HG02571 (cell line): ENCODE data around the gene SAMSN1.
"Not testable (repeated sequence)": the region's sequence is repeated elsewhere in the genome, so short reads cannot be mapped to it uniquely, and the experiment has no call there.

Experiments
- ATAC-seq: cut with Tn5 transposase; IDR thresholded peaks from one replicate; pipeline ENCODE4 v1.9.1; 2021; ENCODE audit warnings: mild to moderate bottlenecking, moderate library complexity; ENCODE audit not compliant: unreplicated experiment

Gene SAMSN1

GRCh38 chr21:14567331-14568279, 21.5 kb upstream of the SAMSN1 start:
- ATAC-seq = no peak

GRCh38 chr21:14566894-14567293, 20.8 kb upstream of the SAMSN1 start:
- no peak for ATAC-seq

DNA sequence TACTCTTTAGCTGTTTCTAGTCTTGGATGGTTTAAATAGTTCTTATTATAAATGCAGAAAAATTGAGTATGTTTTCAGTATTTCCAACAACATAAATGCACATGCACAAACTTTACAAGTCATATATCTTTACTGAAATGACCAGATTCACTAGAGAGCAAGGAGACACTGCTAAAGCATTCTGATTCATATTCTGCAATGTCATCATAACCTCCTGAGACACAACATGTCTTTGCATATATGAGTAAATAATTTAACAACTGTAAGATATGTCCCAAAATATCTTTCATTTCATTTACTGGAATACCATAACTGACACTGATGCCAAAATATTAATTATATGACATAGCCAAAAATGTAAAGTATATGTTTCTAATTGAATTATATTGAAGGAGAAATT, 16.8 kb upstream of the SAMSN1 start:
- ATAC-seq = no peak

DNA sequence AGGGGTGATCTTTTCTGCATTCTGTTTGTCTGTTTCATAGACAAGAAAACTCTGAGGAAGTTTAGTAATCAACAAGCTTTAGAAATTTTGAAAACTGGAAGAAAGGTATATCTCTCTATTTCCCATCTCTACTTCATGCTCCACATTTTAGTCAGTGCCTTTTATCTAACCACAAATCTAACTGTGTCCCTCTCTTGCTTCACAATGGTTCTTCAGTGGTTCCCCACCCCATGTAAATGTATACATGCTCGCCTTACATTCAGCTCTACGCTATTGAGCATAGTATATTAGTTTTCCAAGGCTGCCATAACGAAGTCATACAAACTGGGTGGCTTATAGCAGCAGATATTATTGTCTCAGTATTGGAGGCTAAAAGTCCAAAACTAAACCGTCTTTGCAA, 14.4 kb upstream of the SAMSN1 start:
- no peak for ATAC-seq

- ATAC-seq = no peak
Observed at GRCh38 chr21:14560139-14560538, 14.0 kb upstream of the SAMSN1 start.

DNA sequence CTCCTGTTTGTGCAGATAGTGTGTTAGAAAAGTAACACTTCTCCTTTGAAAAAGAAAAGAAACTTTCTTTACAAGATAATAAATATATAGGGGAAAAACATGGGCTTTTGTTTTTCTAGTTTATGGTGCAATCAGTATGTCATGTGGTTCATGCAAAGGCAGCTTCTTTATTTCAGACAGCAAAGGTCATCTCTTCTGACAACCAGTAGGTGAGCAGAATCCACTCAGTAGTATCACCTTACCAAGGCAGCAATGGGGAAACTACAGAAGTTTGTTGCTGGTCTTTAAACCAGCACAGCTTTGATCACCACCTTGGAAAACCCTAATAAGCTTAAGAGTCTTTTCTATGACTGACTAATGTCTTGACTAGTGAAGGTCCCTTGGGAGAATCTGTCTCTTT, 13.0 kb upstream of the SAMSN1 start:
- ATAC-seq = no peak

DNA sequence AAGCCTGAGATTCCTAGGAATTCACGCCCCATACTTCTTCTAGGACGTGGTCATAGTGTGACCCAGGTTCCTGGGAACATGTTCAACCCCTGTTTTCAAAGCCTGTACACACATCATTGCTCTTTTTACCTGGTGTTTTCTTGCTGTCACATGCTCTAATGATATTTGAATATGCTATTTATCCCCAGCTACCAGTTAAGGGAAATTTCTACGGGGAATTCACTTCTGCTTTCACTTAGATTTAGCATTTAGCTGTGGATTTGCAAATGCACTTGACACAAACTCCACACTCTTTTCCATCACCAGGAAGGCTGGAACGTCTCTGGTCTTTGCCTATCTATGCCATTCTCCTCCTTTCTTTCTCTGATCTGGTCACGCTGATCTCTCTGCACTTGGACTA, 11.3 kb upstream of the SAMSN1 start:
- ATAC-seq = peak; percentile 56

GRCh38 chr21:14554948-14555347, 8.8 kb upstream of the SAMSN1 start:
- no peak for ATAC-seq

GRCh38 chr21:14553422-14553821, 7.3 kb upstream of the SAMSN1 start:
- ATAC-seq = no peak

GRCh38 chr21:14551741-14552140, 5.6 kb upstream of the SAMSN1 start:
- no peak for ATAC-seq

- no peak for ATAC-seq
Observed at GRCh38 chr21:14550135-14550534, 4.0 kb upstream of the SAMSN1 start.

- ATAC-seq = no peak
Observed at GRCh38 chr21:14548779-14549178, 2.7 kb upstream of the SAMSN1 start.

DNA sequence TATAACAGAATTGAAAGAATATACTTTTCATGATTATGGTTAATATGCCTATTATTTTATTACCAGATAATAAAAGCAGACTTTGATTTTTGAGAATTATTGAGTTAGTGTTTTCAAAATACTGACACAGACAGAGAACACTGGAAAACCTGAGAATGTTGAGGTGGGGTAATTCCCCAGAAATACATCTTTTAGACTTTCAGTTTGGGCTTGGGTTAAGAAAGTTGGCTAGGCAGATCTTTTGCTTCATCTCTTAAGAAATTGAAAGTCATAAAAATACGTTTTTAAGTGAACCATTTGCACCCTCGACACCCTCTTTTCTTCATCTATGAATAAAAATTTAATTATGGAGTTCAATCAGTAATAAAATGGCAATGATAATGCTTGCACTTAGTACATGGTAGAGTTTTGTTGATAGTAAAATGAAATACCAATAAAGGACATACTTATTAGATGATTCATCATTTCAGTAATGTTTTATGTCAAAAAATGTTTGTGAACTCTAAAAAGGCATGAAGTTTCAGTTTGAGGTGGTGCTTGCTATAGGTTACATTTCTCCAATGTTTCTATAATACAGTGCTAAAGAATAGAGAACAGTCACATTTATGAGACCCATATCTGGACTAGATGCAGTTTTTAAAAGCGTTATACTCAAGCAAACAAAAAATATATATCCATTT, 1.9 kb upstream of the SAMSN1 start:
- ATAC-seq = no peak

- ATAC-seq = not testable (repeated sequence)
Observed at GRCh38 chr21:14546719-14547118, 604 bp upstream of the SAMSN1 start.

DNA sequence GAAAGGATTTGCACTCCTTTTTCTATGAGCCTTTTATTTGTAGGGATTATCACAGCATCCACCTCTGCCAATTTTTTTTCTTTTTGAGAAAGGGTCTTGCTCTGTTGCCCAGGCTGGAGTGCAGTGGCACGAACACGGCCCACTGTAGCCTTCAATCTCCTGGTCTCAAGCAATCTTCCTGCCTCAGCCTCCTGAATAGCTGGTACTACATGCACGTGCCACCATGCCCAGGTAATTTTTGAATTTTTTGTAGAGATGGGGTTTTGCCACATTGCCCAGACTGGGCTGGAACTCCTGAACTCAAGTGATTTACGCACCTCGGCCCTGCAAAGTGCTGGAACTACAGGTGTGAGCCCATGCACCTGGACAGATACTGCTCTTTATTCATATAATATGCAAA, 2.1 kb downstream of the SAMSN1 start:
- ATAC-seq = no peak

DNA sequence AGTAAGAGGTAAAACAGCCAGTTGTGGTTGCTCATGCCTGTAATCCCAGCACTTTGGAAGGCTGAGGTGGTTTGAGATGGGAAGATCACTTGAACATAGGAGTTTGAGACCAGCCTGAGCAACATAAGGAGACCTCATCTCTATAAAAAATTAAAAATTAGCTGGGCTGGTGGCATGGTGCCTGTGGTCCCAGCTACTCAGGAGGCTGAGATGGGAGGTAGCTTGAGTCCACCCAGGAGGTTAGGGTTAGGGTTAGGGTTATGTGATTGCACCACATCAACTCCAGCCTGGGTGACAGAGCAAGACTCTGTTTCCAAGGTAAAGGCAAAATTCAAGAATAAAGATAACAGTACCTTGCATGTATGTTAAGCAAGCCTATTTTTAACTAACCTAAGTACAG, 3.5 kb downstream of the SAMSN1 start:
- no peak for ATAC-seq

DNA sequence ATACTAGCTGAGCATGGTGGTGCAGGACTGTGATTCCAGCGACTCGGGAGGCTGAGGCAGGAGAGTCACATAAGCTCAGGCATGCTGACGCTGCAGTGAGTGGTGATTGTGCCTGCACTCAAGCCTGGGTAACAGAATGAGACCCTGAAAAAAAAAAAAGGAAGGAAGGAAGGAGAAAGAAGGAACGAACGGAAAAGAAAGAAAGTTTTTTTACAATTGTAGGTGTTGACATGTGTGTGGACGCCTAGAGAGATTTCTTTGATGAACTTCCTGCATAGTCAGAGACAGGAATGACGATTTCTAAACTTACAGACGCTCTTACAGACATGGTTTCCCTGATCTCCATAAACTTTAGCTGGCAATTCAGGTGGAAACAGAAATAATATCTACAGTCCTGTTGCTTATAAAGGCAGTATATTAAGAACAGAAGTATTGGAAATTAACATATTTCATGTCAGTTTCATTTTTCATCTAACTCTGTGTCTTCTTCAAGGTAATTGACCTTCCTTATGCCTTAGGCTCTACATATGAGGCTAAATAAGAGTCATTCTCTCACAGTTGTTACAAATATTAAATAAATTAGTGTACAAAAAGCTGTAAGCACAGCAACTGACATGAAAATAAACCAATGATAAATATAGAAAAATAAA, 4.1 kb downstream of the SAMSN1 start:
- ATAC-seq = no peak

DNA sequence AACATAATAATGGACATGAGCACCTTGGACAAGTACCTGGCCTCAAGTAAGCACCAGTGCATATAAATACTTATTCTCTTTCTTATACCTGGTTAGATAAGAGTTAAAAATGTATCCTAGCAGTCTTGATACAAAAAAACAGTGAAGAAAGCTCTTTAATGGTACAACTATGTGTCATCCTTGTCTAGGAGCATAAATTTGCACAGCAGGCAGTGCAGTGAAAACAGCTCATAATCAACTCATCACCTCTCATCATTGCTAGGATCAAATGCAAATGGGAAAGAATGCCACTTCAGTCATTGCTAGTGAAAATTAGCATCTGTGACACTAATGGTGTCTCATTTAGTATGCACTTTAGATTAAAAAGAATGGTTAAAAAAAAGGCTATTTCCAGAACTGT, 7.6 kb downstream of the SAMSN1 start:
- ATAC-seq = no peak

GRCh38 chr21:14536929-14537328, 9.2 kb downstream of the SAMSN1 start:
- ATAC-seq = no peak

GRCh38 chr21:14535702-14536101, 10.4 kb downstream of the SAMSN1 start:
- ATAC-seq = no peak

- ATAC-seq = peak; percentile 82
Observed at GRCh38 chr21:14533499-14534428, 12.4 kb downstream of the SAMSN1 start.
